H9 (cell line): ENCODE results near the gene NCOR1. TPM values are rescaled to one million over a fixed set of nuclear protein-coding genes. Genes with fewer than 3 reads are reported as not detected.

ENCODE experiments used
- DNase-seq: peaks from one replicate; pipeline ENCODE4 v3.0.0-alpha.2; 2017
- H2AFZ ChIP-seq: one replicate; pipeline ENCODE4 v1.6.1; 2013; ENCODE audit warnings: mild to moderate bottlenecking, low read length, control low read depth, moderate library complexity
- H2AK5ac ChIP-seq: 2 replicates; pipeline ENCODE4 v1.6.1; 2013; ENCODE audit warnings: low read length, control low read depth, mixed read lengths; ENCODE audit not compliant: insufficient read length
- H2BK120ac ChIP-seq: one replicate; pipeline ENCODE4 v1.6.1; 2013; ENCODE audit warnings: low read depth, mild to moderate bottlenecking, low read length, control low read depth, inconsistent platforms; ENCODE audit not compliant: poor library complexity, severe bottlenecking
- H2BK12ac ChIP-seq: 2 replicates; pipeline ENCODE4 v1.6.1; 2013; ENCODE audit warnings: low read length, control low read depth, mixed read lengths, low read depth; ENCODE audit not compliant: insufficient read length
- H2BK15ac ChIP-seq: 2 replicates; pipeline ENCODE4 v1.6.1; 2013; ENCODE audit warnings: low read depth, low read length, control low read depth
- H2BK20ac ChIP-seq: one replicate; pipeline ENCODE4 v1.6.1; 2013; ENCODE audit warnings: low read depth, mild to moderate bottlenecking, low read length, control low read depth, inconsistent platforms; ENCODE audit not compliant: poor library complexity, severe bottlenecking
- H2BK5ac ChIP-seq: 2 replicates; pipeline ENCODE4 v1.6.1; 2013; ENCODE audit warnings: low read length, control low read depth, mixed read lengths; ENCODE audit not compliant: insufficient read length
- H3K14ac ChIP-seq: 2 replicates; pipeline ENCODE4 v1.6.1; 2013; ENCODE audit warnings: low read length, control low read depth; ENCODE audit not compliant: insufficient read depth
- H3K18ac ChIP-seq: 2 replicates; pipeline ENCODE4 v1.6.1; 2013; ENCODE audit warnings: low read depth, mild to moderate bottlenecking, mixed read lengths, low read length, control low read depth; ENCODE audit not compliant: insufficient read length
- H3K23ac ChIP-seq: 2 replicates; pipeline ENCODE4 v1.6.1; 2013; ENCODE audit warnings: low read length, control low read depth, mixed read lengths, low read depth; ENCODE audit not compliant: insufficient read length
- H3K23me2 ChIP-seq: 2 replicates; pipeline ENCODE4 v1.6.1; 2013; ENCODE audit warnings: low read depth, mild to moderate bottlenecking, mixed read lengths, low read length, control low read depth; ENCODE audit not compliant: insufficient read length, poor library complexity, severe bottlenecking
- H3K27ac ChIP-seq: 2 replicates; pipeline ENCODE4 v1.5.1; 2013; ENCODE audit warnings: low read length, control low read depth, mixed read lengths, low read depth; ENCODE audit not compliant: insufficient read length
- H3K27me3 ChIP-seq: 2 replicates; pipeline ENCODE4 v1.6.1; 2013; ENCODE audit warnings: low read length, control low read depth, inconsistent platforms; ENCODE audit not compliant: insufficient read depth
- H3K4ac ChIP-seq: 2 replicates; pipeline ENCODE4 v1.6.1; 2013; ENCODE audit warnings: low read depth, mild to moderate bottlenecking, control low read depth, inconsistent platforms, low read length, moderate library complexity
- H3K4me1 ChIP-seq: 2 replicates; pipeline ENCODE4 v1.6.1; 2013; ENCODE audit warnings: low read length, control low read depth, inconsistent platforms; ENCODE audit not compliant: insufficient read depth
- H3K4me2 ChIP-seq: 2 replicates; pipeline ENCODE4 v1.6.1; 2013; ENCODE audit warnings: low read length, control low read depth, mixed read lengths; ENCODE audit not compliant: insufficient read length, insufficient read depth
- H3K56ac ChIP-seq: 2 replicates; pipeline ENCODE4 v1.6.1; 2013; ENCODE audit warnings: low read depth, mild to moderate bottlenecking, mixed read lengths, low read length, control low read depth; ENCODE audit not compliant: insufficient read length
- H3K79me1 ChIP-seq: 2 replicates; pipeline ENCODE4 v1.6.1; 2013; ENCODE audit warnings: low read depth, mild to moderate bottlenecking, moderate library complexity, low read length, control low read depth, inconsistent platforms; ENCODE audit not compliant: insufficient read depth, poor library complexity, severe bottlenecking
- H3K79me2 ChIP-seq: 2 replicates; pipeline ENCODE4 v1.6.1; 2013; ENCODE audit warnings: low read length, control low read depth, inconsistent platforms; ENCODE audit not compliant: insufficient read depth
- H3K9ac ChIP-seq: 2 replicates; pipeline ENCODE4 v1.6.1; 2013; ENCODE audit warnings: low read length, control low read depth, mixed read lengths; ENCODE audit not compliant: insufficient read length; ENCODE audit errors: extremely low read depth
- H3K9me3 ChIP-seq: one replicate; pipeline ENCODE4 v1.6.1; 2013; ENCODE audit warnings: low read depth, low read length, inconsistent platforms; ENCODE audit not compliant: control insufficient read depth
- H3T11ph ChIP-seq: one replicate; pipeline ENCODE4 v1.6.1; 2013; ENCODE audit warnings: mild to moderate bottlenecking, low read length, control low read depth, inconsistent platforms
- H4K20me1 ChIP-seq: one replicate; pipeline ENCODE4 v1.6.1; 2013; ENCODE audit not compliant: control insufficient read depth, insufficient read length, insufficient read depth
- H4K5ac ChIP-seq: 2 replicates; pipeline ENCODE4 v1.6.1; 2013; ENCODE audit warnings: low read depth, mild to moderate bottlenecking, mixed read lengths, low read length, control low read depth; ENCODE audit not compliant: insufficient read length
- H4K8ac ChIP-seq: replicated peaks from 2 replicates; pipeline ENCODE4 v1.6.1; 2013; ENCODE audit warnings: low read length, control low read depth, mixed read lengths, low read depth; ENCODE audit not compliant: insufficient read length
- H4K91ac ChIP-seq: 2 replicates; pipeline ENCODE4 v1.6.1; 2013; ENCODE audit warnings: low read depth, mild to moderate bottlenecking, moderate library complexity, mixed read lengths, low read length, control low read depth; ENCODE audit not compliant: insufficient read length
- H3K27ac Mint-ChIP-seq, 3 experiments: 2 replicates in 2 of 3; 3 replicates in 1 of 3; pipeline ENCODE4 v1.8.0; 2020 to 2021; ENCODE audit warnings: mixed read lengths in 3 of 3, mild to moderate bottlenecking in 1 of 3, moderate library complexity in 1 of 3
- H3K27me3 Mint-ChIP-seq: 2 replicates; pipeline ENCODE4 v1.8.0; 2021; ENCODE audit warnings: low read depth, mild to moderate bottlenecking, moderate library complexity, mixed read lengths
- H3K36me3 Mint-ChIP-seq, 3 experiments: 2 replicates in 2 of 3; 3 replicates in 1 of 3; pipeline ENCODE4 v1.8.0; 2020 to 2021; ENCODE audit warnings: low read depth in 3 of 3, mixed read lengths in 3 of 3; ENCODE audit not compliant: insufficient read depth in 1 of 3
- H3K4me1 Mint-ChIP-seq, 2 experiments: 2 replicates each; pipeline ENCODE4 v1.8.0; 2020; ENCODE audit warnings: mixed read lengths in 2 of 2
- H3K4me3 Mint-ChIP-seq, 2 experiments: 2 replicates in 1 of 2; 3 replicates in 1 of 2; pipeline ENCODE4 v1.8.0; 2020 to 2021; ENCODE audit warnings: mild to moderate bottlenecking in 2 of 2, mixed read lengths in 2 of 2, moderate library complexity in 1 of 2
- H3K9me3 Mint-ChIP-seq, 2 experiments: 2 replicates in 1 of 2; 3 replicates in 1 of 2; pipeline ENCODE4 v1.8.0; 2020; ENCODE audit warnings: mild to moderate bottlenecking in 2 of 2, mixed read lengths in 2 of 2, moderate library complexity in 1 of 2
- CTCF ChIP-seq: fragments of 200-600 bp; sonication (generic); conservative IDR thresholded peaks from 3 replicates; pipeline ENCODE4 v1.8.0; 2021; ENCODE audit warnings: antibody characterized with exemption, mild to moderate bottlenecking
- WGBS: extraction: QIAGEN DNeasy Blood & Tissue Kit; methylation state at CpG from one replicate; pipeline ENCODE4 v1.1.7; 2013; ENCODE audit warnings: missing lambda C conversion rate, low lambda C conversion rate, mixed read lengths; ENCODE audit not compliant: insufficient read length; ENCODE audit errors: extremely low coverage; 5-methylcytosine and 5-hydroxymethylcytosine counted together
- total RNA-seq: library from RNA; stranded (reverse); gene quantifications from 2 replicates; pipeline ENCODE4 v1.2.1, GENCODE V29; 2021

NCOR1 gene
- total RNA-seq, 1 experiment from 2014 or later: 119 TPM

DNA sequence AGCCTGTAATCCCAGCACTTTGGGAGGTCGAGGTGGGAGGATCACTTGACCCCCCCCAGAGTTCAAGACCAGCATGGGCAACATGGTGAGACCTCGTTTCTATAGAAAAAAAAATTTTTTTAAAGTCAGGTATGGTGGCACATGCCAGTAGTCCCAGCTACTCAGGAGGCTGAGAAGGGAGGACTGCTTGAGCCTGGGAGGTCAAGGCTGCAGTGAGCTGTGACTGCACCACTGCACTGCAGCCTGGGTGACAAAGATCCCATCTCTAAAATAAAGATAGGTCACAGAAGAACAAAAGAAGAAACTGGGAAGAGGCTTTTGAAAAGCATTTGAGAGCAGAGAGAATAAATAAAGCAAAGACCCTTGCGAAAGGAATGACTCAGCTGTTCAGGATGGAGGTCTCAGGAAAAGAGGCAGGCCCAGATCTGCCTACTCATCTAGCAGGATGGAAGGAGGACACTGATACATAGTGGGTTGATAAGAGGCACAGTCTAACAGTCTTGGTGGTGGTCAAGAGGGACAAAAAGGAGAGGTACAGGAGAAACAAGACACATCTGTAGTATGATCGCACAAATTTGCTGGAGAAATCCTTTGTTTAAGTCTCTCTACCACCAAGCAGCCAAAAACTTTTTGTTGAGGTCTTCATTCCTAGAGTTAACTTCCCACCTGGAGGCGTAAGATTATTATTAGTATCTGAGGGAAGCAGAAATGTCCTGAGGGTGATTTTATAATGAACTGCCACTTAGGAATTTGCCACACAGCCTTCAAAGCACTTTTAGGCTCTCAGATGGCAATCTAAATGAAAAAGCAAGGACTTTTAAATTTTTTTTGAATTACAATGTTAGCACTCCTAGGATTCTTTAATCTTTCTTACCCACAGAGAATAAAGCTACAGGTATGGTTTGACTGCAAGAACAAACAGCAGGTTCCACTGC, 233.4 kb downstream of the NCOR1 start:
- Histone ChIP-seq H3K4me2 (no peak overlapping the region), H3K18ac (no peak overlapping the region), H3K4me1 (no peaks in the 10 kb centered on the region; the same call in 1 of the 2 replicates), H2BK20ac (no peak overlapping the region), H3K79me2 (no peaks in the 10 kb centered on the region), H3K9ac (no peak overlapping the region), H3K4ac (no peak overlapping the region), H2BK5ac (no peak overlapping the region), H3T11ph (no peak overlapping the region), H3K9me3 (peaks cover 5% of the 10 kb centered on the region), H2BK15ac (no peak overlapping the region), H3K27ac (no peak overlapping the region), H2AK5ac (no peak overlapping the region), H4K20me1 (no peaks in the 10 kb centered on the region), H3K23ac (no peak overlapping the region), H3K56ac (no peak overlapping the region), H4K8ac (no peak overlapping the region), H4K91ac (no peak overlapping the region), H2BK120ac (no peak overlapping the region), H3K79me1 (no peaks in the 10 kb centered on the region), H2AFZ (no peak overlapping the region), H2BK12ac (no peak overlapping the region), H3K27me3 (no peaks in the 10 kb centered on the region), H3K23me2 (no peaks in the 10 kb centered on the region), H3K14ac (no peak overlapping the region), H4K5ac (no peak overlapping the region)
- H3K4me3 Mint-ChIP-seq: no peak overlapping the region
- no peak for DNase-seq
- no peaks in the 10 kb centered on the region for H3K27me3 Mint-ChIP-seq
- no peak for TF ChIP-seq CTCF
- H3K9me3 Mint-ChIP-seq: peaks cover 6 to 8% of the 10 kb centered on the region in 2 experiments; a peak in 4 of 5 replicates
- H3K4me1 Mint-ChIP-seq: peaks cover 7 to 12% of the 10 kb centered on the region in 2 experiments
- peaks cover 43 to 78% (median 77%) of the 10 kb centered on the region in 3 experiments for H3K36me3 Mint-ChIP-seq
- no CpG with 5 or more reads among the region's 5 CpGs for WGBS
- H3K27ac Mint-ChIP-seq: peak overlapping the region; percentile 46 to 92 (median 60); a peak in 6 of 7 replicates
